MM.1S (cell line): ENCODE measurements around the gene RALGPS2.
"Not testable (repeated sequence)": the region's sequence is repeated elsewhere in the genome, so short reads cannot be mapped to it uniquely, and the experiment has no call there.

ENCODE experiments used
- DNase-seq: peaks from one replicate; pipeline ENCODE4 v3.0.0-alpha.2; 2015
- H2AFZ ChIP-seq: fragments of 300-600 bp; sonication (generic); 2 replicates; pipeline ENCODE4 v1.6.0; 2016; ENCODE audit warnings: antibody characterized with exemption, low read length
- H3F3A ChIP-seq: fragments of 300-600 bp; sonication (generic); 2 replicates; pipeline ENCODE4 v1.6.1; 2016; ENCODE audit warnings: mild to moderate bottlenecking, antibody characterized with exemption, low read length, moderate library complexity, mixed read lengths; ENCODE audit not compliant: insufficient read depth
- H3K27ac ChIP-seq: fragments of 300-600 bp; sonication (generic); 2 replicates; pipeline ENCODE4 v1.5.1; 2016; ENCODE audit warnings: mild to moderate bottlenecking, low read length
- H3K27me3 ChIP-seq: fragments of 300-600 bp; sonication (generic); replicated peaks from 2 replicates; pipeline ENCODE4 v1.6.0; 2016; ENCODE audit warnings: low read length; ENCODE audit not compliant: insufficient read depth
- H3K36me3 ChIP-seq: fragments of 300-600 bp; sonication (generic); replicated peaks from 2 replicates; pipeline ENCODE4 v1.6.1; 2016; ENCODE audit warnings: mild to moderate bottlenecking, low read length, mixed read lengths; ENCODE audit not compliant: insufficient read depth
- H3K4me1 ChIP-seq: fragments of 300-600 bp; sonication (generic); 2 replicates; pipeline ENCODE4 v1.6.1; 2016; ENCODE audit warnings: low read length, mixed read lengths
- H3K4me2 ChIP-seq: fragments of 300-600 bp; sonication (generic); 2 replicates; pipeline ENCODE4 v1.6.0; 2016; ENCODE audit warnings: low read depth, low read length
- H3K4me3 ChIP-seq: fragments of 300-600 bp; sonication (generic); 2 replicates; pipeline ENCODE4 v1.5.1; 2016; ENCODE audit warnings: low read length, mixed read lengths
- H3K79me2 ChIP-seq: fragments of 300-600 bp; sonication (generic); 2 replicates; pipeline ENCODE4 v1.6.1; 2016; ENCODE audit warnings: mixed run types, low read length, mixed read lengths
- H3K9ac ChIP-seq: fragments of 300-600 bp; sonication (generic); 2 replicates; pipeline ENCODE4 v1.6.1; 2016; ENCODE audit warnings: low read length, mixed read lengths
- H3K9me2 ChIP-seq: fragments of 300-600 bp; sonication (generic); replicated peaks from 2 replicates; pipeline ENCODE4 v1.6.1; 2016; ENCODE audit warnings: mild to moderate bottlenecking, low read length, mixed read lengths; ENCODE audit not compliant: insufficient read depth
- H3K9me3 ChIP-seq: fragments of 300-600 bp; sonication (generic); replicated peaks from 2 replicates; pipeline ENCODE4 v1.6.1; 2016; ENCODE audit warnings: mild to moderate bottlenecking, low read length, mixed read lengths; ENCODE audit not compliant: insufficient read depth
- H4K20me1 ChIP-seq: fragments of 300-600 bp; sonication (generic); 2 replicates; pipeline ENCODE4 v1.6.1; 2016; ENCODE audit warnings: mild to moderate bottlenecking, low read length, moderate library complexity, mixed read lengths; ENCODE audit not compliant: insufficient read depth
- EZH2 ChIP-seq: fragments of 300-600 bp; sonication (generic); optimal IDR thresholded peaks from 2 replicates; pipeline ENCODE3; 2017; ENCODE audit warnings: low read depth, mild to moderate bottlenecking, antibody characterized with exemption, low read length, mixed read lengths
- EZH2phosphoT487 ChIP-seq: fragments of 300-600 bp; sonication (generic); IDR thresholded peaks from 2 replicates; pipeline ENCODE4 v1.6.1; 2018; ENCODE audit warnings: antibody characterized with exemption, low read length
- TF ChIP-seq, protein P1 (sequence below): fragments of 300-600 bp; sonication (generic); IDR thresholded peaks from 2 replicates; pipeline ENCODE4 v1.5.1; 2016; ENCODE audit warnings: antibody characterized with exemption, low read length, mixed read lengths

Gene RALGPS2

DNA sequence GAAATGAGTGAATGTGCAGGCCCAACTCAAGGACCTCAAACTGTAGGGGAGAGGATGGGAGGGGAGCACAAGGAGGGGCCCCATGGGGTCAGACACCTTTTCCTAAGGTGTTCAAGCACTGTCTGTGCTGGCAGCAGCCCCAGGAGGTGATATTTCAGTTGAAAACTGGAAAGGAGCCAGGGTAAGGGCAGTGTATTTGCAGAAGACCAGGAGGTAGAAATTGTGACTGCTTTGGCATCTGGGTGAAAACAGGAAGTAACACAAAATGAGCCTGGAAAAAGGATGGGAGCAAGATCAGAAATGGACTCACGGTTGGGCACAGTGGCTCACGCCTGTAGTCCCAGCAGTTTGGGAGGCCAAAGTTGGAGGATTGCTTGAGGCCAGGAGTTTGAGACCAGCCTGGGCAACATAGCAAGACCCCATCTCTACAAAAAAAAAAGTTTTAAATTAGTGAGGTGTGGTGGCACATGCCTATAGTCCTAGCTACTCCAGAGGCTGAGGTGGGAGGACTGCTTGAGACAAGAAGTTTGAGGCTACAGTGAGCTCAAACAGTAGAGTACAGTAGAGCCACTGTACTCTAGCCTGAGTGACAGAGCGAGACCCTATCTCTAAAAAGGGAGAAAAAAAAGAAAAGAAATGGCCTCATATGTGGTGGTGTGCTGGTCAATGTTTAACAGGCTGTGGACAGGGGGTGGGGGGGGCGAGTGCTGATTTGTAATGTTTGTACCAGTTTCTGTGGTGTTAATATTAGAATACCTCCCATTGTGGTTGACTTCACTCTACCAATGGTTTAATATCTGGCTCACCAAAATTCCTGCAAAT, 222.0 kb downstream of the RALGPS2 start:
- Histone ChIP-seq H3K79me2 (no peaks in the 10 kb centered on the region), H4K20me1 (no peaks in the 10 kb centered on the region), H3K4me3 (no peak overlapping the region), H3K4me2 (no peak overlapping the region), H3K27ac (no peak overlapping the region), H2AFZ (no peak overlapping the region), H3K36me3 (no peaks in the 10 kb centered on the region), H3K9me3 (no peaks in the 10 kb centered on the region), H3K4me1 (no peaks in the 10 kb centered on the region), H3K9ac (no peak overlapping the region), H3K9me2 (no peaks in the 10 kb centered on the region), H3F3A (no peaks in the 10 kb centered on the region), H3K27me3 (no peaks in the 10 kb centered on the region)
- DNase-seq, result no peak
- no peak for TF ChIP-seq EZH2phosphoT487
- no peak for TF ChIP-seq EZH2
- TF ChIP-seq, protein P1, sequence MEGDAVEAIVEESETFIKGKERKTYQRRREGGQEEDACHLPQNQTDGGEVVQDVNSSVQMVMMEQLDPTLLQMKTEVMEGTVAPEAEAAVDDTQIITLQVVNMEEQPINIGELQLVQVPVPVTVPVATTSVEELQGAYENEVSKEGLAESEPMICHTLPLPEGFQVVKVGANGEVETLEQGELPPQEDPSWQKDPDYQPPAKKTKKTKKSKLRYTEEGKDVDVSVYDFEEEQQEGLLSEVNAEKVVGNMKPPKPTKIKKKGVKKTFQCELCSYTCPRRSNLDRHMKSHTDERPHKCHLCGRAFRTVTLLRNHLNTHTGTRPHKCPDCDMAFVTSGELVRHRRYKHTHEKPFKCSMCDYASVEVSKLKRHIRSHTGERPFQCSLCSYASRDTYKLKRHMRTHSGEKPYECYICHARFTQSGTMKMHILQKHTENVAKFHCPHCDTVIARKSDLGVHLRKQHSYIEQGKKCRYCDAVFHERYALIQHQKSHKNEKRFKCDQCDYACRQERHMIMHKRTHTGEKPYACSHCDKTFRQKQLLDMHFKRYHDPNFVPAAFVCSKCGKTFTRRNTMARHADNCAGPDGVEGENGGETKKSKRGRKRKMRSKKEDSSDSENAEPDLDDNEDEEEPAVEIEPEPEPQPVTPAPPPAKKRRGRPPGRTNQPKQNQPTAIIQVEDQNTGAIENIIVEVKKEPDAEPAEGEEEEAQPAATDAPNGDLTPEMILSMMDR, result no peak

DNA sequence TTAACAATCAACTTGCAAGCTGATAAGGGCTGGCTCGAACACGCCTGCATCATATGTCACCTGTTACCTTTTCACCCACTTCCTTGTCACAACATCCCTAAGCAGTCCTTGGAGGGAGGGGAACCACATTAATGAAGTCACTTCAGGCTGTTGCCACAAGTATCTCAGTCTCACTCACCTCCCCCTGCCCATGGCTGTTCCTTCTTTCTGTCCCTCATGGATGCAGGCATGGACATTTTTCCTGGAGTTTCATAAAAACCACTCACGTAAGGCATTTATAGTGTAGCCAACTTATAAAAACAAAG, 222.6 kb downstream of the RALGPS2 start:
- Histone ChIP-seq H2AFZ (no peak overlapping the region), H3K9ac (no peak overlapping the region), H3K4me3 (no peak overlapping the region), H3F3A (no peaks in the 10 kb centered on the region), H3K27me3 (no peaks in the 10 kb centered on the region), H3K9me3 (no peaks in the 10 kb centered on the region), H3K4me2 (no peak overlapping the region), H3K27ac (no peak overlapping the region), H4K20me1 (no peaks in the 10 kb centered on the region), H3K36me3 (no peaks in the 10 kb centered on the region), H3K4me1 (no peaks in the 10 kb centered on the region), H3K9me2 (no peaks in the 10 kb centered on the region), H3K79me2 (no peaks in the 10 kb centered on the region)
- no peak for DNase-seq
- no peak for TF ChIP-seq EZH2
- TF ChIP-seq EZH2phosphoT487, result no peak
- TF ChIP-seq, protein P1, result no peak

DNA sequence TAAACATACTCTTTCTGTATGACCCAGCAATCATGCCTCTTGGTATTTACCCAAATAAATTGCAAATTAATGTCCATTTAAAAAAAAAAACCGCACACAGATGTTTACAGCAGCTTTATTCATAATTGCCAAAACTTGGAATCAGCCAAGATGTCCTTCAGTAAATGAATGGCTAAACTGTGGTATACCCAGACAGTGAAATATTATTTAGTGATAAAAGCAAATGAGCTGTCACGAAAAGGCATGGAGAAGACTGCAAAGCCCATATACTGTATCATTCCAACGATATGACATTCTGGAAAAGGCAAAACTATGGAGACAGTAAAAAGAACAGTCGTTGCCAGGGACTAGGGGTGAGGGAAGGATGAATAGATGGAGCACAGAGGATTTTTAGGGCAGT, 223.6 kb downstream of the RALGPS2 start:
- TF ChIP-seq EZH2phosphoT487 (no peak), EZH2 (no peak)
- TF ChIP-seq, protein P1, result no peak
- Histone ChIP-seq H3K27ac (no peak overlapping the region), H3K79me2 (no peaks in the 10 kb centered on the region), H3K4me1 (no peaks in the 10 kb centered on the region), H2AFZ (no peak overlapping the region), H3K4me2 (no peak overlapping the region), H3K9ac (no peak overlapping the region), H3F3A (no peaks in the 10 kb centered on the region), H3K27me3 (no peaks in the 10 kb centered on the region), H3K9me2 (no peaks in the 10 kb centered on the region), H3K36me3 (no peaks in the 10 kb centered on the region), H3K9me3 (no peaks in the 10 kb centered on the region), H3K4me3 (no peak overlapping the region), H4K20me1 (no peaks in the 10 kb centered on the region)
- no peak for DNase-seq

DNA sequence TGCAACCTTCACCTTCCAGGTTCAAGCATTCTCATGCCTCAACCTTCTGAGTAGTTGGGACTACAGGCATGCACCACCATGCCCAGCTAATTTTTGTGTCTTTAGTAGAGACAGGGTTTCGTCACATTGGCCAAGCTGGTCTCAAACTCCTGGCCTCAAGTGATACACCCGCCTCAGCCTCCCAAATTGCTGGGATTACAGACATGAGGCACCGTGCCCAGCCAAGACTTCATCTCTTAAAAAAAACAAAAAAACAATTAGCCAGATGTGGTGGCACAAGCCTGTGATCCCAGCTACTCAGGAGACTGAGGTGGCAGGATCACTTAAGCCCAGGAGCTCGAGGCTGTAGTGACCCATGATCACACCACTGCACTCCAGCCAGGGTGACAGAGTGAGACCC, 224.8 kb downstream of the RALGPS2 start:
- not testable (repeated sequence) for H3K36me3 ChIP-seq, H3K9me2 ChIP-seq, H3K79me2 ChIP-seq, H3K9me3 ChIP-seq, DNase-seq, H4K20me1 ChIP-seq, H3F3A ChIP-seq, H2AFZ ChIP-seq, H3K27ac ChIP-seq, H3K4me3 ChIP-seq, H3K4me1 ChIP-seq, H3K4me2 ChIP-seq, H3K9ac ChIP-seq, H3K27me3 ChIP-seq
